Stimulated activated CD4-positive, alpha-beta T cell treated with anti-CD3 and anti-CD28 coated beads, Interleukin-1b, Interleukin-23, amount 100 ng/mL, for 1 hour (primary cell): ENCODE measurements around the gene MDGA2.
"Not testable (repeated sequence)": the region's sequence is repeated elsewhere in the genome, so short reads cannot be mapped to it uniquely, and the experiment has no call there.

Experiments
- DNase-seq, 2 donors: peaks; one replicate each; pipeline ENCODE4 v3.0.0-alpha.2; 2020; ENCODE audit warnings: low read depth in 2 of 2

MDGA2 gene

GRCh38 chr14:47332939-47333338 lies 342.5 kb downstream of the MDGA2 start:
- no peak for DNase-seq

- DNase-seq, result no peak
These were observed 343.3 kb downstream of the MDGA2 start for GRCh38 chr14:47332106-47332505.

GRCh38 chr14:47328376-47328775 lies 347.0 kb downstream of the MDGA2 start:
- DNase-seq, result no peak

DNA sequence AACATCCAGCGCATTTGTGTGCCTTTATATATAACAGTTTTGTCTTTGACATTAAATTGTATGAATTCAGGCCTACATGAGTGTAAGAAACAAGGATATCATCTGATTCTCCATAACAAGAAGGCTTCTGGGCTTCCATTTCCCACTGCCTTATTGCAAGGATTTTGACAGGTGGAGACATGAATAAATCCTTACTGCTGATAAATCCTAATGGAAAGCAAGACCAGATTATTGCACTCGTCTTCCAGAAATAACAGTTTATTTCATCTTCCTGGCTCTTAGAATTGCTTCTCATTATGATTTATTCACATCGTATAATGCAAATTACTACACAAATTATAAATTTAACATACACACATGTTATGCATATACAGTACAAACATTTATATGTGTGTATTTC lies 348.1 kb downstream of the MDGA2 start:
- DNase-seq, result no peak

- no peak for DNase-seq
These were observed 352.7 kb downstream of the MDGA2 start for GRCh38 chr14:47322751-47323150.

DNA sequence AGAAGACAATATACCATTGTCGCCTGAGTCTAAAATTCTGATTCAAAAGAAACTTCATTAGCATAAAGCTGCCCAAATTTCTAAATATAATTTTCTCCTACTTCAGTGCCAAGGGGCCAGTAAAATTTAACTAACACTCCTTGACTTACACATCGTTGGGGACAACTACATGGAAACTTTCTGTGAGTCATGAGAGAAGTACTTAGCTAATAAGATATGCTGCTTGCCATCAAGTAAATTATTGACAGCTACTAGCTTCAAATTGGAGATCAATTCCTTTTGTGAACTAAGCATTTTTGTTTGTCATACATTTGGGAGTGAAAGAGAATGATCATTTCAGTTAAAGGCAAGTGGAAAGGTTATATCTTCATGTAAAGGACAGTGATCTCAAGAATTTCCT lies 373.3 kb downstream of the MDGA2 start:
- no peak for DNase-seq

GRCh38 chr14:47300796-47301195 lies 374.6 kb downstream of the MDGA2 start:
- no peak for DNase-seq

GRCh38 chr14:47297374-47297773 lies 378.0 kb downstream of the MDGA2 start:
- DNase-seq, result no peak

- DNase-seq, result no peak
These were observed 391.1 kb downstream of the MDGA2 start for GRCh38 chr14:47284283-47284682.

DNA sequence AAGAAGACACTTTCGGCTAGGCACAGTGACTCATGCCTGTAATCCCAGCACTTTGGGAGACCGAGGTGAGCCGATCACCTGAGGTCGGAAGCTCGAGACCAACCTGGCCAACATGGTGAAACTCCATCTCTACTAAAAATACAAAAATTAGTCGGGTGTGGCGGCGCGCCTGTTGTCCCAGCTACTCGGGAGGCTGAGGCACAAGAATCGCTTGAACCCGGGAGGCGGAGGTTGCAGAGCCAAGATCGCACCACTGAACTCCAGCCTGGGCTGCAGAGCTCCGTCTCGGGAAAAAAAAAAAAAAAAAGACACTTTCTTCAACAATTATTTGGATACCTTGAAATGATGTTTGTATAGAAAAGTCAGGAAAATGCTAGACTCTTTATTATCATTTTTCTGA lies 393.6 kb downstream of the MDGA2 start:
- DNase-seq, result not testable (repeated sequence)

DNA sequence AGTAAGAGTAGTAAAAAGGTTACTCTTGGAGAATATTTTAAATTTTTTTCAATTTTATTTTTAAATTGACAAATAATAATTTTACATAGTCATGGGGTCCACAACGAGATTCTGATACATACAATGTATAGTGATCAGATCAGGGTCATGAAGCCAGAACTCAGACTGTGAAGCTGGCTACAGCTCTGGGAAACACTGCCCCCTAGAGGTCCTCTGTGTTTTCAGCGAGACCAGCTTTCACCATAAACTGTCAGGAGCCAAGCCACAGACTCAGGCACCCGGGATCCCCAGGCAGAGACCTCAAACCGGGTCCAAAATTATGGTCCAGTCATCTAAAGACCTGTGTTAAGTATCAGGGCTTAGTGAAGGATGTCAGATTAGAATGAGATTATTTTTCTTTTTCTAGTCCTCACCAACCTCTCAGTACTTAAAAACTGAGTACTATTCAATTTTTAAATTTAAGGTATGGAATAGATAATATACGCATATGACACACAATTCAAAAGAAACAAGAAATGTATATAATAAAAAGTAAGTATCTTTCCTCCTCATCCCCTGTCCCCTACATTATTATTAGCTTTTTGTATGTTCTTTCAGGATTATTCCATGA lies 397.1 kb downstream of the MDGA2 start:
- no peak for DNase-seq

- DNase-seq, result no peak
These were observed 397.7 kb downstream of the MDGA2 start for GRCh38 chr14:47277703-47278102.

GRCh38 chr14:47276931-47277330 lies 398.5 kb downstream of the MDGA2 start:
- no peak for DNase-seq

GRCh38 chr14:47273939-47274338 lies 401.5 kb downstream of the MDGA2 start:
- DNase-seq, result no peak

GRCh38 chr14:47270715-47271114 lies 404.7 kb downstream of the MDGA2 start:
- no peak for DNase-seq

GRCh38 chr14:47269756-47270492 lies 405.5 kb downstream of the MDGA2 start:
- DNase-seq, result no peak

DNA sequence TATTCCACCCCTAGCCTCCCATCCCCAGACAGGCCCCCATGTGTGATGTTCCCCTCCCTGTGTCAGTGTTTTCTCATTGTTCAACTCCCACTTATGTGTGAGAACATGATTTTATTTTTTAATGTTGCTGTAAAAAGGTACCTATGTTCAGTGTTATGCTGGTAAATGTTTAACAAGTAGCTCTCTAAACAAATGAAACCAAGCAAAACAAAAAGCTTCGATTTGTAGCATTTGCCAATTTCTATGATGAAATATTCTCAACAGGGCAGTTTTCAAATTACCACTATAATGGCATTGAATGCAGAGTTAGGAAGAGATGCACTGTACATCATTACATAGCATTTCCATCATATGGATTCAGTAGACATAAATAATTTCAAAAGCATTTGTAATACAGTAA lies 410.6 kb downstream of the MDGA2 start:
- DNase-seq, result no peak

DNA sequence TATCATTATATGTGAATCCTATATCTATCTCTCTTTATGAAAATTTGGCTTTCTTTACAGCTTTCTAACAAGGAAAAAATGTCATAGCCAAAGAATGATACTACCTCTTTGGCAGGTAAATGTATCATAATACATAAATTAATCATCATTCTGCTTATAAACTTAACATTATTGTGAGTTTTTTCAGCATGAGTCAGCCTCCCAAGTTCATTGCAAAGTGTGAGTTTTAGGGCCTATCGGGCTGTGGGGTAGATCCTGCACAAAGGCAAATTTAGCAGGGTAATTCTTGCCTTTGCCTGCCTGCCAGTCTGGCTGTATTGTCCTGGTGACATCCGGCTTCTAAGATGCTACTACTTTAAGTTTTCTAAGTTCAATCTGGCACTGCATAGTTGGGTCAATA lies 412.6 kb downstream of the MDGA2 start:
- no peak for DNase-seq

GRCh38 chr14:47261350-47261749 lies 414.1 kb downstream of the MDGA2 start:
- no peak for DNase-seq

- DNase-seq, result no peak
These were observed 415.6 kb downstream of the MDGA2 start for GRCh38 chr14:47259796-47260195.

DNA sequence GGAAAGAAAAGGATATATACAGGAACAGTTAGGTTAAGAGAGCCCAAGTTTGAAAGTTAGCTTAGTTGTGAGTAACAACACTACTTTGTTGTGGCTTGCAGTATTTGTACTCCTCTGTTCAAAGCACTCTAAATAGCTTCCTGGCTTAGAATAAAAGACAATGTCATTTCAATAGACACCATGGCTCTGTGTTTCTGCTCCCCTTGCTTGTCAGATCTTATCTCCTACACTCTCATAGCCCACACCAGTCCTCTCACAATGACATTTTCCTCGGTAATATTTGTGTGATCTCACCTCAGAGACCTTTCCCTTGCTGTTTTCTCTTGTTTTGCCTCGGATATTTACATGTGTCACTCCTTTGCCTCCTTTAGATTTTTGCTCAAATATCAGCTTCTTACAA lies 418.4 kb downstream of the MDGA2 start:
- DNase-seq, result no peak

- DNase-seq, result no peak
These were observed 422.6 kb downstream of the MDGA2 start for GRCh38 chr14:47252802-47253201.

DNA sequence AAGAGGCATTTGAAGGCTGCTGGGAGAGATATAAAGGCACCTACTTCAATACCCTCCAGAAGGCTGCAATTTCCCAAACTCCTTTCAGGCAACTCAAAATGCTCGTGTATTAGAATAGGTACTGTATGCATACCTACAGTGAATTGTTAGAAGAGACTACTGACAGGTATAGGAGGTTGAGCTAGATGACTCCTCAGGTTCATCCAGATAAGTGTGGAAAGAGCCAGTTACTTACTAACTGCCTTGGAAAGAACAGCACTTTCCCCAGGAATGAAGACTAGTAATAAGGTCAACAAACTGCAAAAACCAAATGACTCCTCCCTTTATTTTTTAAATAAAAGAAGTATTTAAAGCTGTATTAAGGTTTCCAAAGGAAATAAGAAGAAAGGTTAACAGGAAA lies 429.0 kb downstream of the MDGA2 start:
- DNase-seq, result no peak

- not testable (repeated sequence) for DNase-seq
These were observed 432.8 kb downstream of the MDGA2 start for GRCh38 chr14:47242579-47242978.
